HG03460 (cell line): ENCODE results near the gene NEUROG1.

ENCODE experiments used
- ATAC-seq: cut with Tn5 transposase; IDR thresholded peaks from one replicate; pipeline ENCODE4 v1.9.1; 2021; ENCODE audit not compliant: unreplicated experiment

Gene NEUROG1

DNA sequence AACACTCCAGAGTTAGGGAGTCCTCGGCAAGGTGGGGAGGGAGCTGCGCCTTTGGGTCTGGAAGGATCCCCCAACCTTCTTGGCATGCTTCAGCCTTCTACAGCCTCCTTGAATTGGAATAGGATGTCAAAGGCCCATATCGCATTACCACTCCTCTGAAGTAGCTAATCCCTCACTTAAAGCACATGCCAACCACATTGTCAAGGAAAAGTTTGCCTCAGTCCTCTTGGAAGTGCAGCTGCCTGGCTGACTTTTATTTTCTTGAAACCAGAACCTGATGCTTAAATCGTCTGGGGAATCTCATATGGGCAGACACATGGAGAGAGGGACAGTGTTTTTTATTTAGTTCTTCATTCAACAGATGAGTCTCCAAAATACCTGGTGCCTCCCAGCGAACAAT, 28.6 kb upstream of the NEUROG1 start:
- no peak for ATAC-seq

DNA sequence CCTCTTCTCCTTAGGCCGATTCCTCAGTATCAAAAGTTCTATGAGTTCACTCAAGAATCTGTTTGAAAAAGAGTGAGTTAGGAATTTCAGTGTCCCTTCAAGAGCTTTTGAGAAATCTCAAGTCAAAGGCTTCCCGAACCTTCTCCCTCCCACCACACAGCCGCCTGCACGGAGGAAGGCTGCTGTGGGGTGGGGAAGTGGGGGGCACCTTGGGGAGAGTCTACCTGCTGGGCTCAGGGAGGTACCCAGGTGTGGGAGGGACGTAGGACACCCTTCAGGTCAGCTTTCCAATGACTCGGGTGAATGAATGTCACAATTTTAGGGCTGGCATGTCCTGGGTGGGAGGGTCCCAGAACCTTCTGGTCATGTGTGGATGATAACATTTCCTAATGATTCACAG, 25.5 kb upstream of the NEUROG1 start:
- no peak for ATAC-seq

DNA sequence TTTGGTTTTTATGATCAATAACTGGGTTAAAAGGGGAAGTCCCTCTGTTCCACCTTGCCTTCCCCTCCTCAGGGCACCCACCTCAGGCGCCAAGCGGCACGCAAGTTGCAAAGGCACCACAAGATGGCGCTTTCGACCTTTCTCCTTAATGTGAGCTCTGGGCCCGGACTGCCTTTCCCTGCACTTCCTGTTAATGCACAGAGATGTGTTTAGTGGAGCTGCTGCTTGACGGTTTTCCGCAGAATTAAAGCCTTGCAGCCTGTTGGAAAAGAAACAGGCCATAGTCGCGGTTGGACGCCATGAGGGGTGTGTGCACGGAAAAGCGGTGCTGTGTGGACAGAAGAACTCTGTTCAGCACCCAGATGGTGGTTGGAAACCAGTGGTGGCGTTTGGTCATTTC, 25.1 kb upstream of the NEUROG1 start:
- ATAC-seq = peak; percentile 85

DNA sequence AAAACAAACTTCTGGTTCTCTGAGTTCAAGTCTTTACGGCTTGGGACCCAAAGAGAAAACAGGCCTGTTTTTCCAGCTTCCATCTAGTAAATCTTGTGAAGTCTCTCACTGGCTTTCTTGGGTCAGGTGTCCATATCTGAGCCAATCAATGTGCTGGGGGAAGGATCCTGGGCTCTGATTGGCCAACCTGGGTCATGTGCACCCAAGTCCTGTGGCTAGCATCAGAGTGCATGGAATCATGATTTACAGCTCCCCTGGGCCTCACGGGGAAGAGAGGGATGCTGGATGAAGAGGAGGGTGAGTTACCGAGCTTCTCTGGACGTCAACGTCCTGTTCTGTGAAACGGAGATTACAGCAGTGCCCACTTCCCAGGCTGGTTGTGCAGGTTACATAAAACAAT, 23.6 kb upstream of the NEUROG1 start:
- ATAC-seq = no peak

DNA sequence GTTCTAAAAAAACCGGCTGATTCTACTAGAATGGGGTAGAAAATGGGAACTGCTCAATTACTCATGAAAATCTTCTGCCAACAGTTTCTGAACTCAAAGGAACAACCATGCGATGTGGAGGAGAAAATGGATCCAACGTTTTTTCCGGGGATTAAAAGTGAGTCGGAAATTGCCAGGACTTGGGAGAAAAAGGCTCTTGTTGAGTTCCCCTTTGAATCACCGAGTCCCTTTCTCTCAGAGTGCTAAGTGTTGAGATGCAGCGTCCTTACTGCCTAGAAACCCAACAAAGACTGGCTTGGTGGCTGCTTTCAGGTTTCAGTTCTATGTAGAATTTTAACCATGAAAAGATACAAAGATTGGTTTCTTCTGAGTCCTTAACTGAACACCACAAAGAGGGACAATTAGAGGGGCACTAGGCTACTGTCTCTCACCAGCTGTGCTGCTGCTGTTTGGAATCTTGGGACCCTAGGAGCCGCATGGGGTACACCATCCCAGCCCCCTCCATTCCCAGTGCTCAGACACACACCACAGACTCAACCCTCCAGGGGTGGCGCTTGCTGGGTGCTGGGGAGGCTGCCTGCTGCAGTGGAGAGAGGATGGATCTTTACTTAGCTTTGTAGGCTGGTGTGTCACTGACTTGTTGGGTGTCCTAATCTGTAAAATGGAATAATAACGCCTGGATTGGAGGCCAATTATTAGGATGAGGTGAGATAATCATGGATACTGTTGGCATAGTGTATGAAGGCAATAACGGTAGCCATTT, 21.5 kb upstream of the NEUROG1 start:
- ATAC-seq = no peak

DNA sequence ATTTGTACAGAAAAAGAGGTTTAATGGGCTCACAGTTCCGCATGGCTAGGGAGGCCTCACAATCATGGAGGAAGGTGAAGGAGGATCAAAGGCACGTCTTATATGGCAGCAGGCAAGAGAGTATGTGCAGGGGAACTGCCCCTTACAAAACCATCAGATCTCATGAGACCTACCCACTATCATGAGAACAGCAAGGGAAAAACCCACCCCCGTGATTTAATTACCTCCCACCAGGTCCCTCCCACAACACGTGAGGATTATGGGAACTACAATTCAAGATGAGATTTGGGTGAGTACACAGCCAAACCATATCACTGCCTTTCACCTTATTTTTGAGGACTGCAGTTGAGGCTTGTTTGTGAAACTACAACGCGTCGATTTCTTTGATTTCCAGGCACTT, 20.9 kb upstream of the NEUROG1 start:
- no peak for ATAC-seq

DNA sequence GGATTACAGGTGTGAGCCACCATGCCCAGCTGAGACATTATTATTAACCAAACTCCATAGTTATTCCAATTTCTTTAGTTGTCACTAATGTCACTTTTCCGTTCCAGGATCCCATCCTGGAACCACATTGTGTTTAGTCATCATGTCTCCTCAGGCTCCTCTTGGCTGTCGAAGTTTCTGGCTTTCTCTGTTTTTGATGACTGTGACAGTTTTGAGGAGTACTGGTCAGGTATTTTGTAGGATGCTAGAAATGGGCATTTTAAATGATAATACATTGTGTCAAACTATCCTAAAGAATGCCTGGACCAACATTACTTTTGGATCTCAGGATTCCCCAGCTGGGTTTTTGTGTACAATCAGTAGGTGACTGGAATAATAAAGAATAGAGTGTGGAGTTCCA, 19.8 kb upstream of the NEUROG1 start:
- no peak for ATAC-seq

DNA sequence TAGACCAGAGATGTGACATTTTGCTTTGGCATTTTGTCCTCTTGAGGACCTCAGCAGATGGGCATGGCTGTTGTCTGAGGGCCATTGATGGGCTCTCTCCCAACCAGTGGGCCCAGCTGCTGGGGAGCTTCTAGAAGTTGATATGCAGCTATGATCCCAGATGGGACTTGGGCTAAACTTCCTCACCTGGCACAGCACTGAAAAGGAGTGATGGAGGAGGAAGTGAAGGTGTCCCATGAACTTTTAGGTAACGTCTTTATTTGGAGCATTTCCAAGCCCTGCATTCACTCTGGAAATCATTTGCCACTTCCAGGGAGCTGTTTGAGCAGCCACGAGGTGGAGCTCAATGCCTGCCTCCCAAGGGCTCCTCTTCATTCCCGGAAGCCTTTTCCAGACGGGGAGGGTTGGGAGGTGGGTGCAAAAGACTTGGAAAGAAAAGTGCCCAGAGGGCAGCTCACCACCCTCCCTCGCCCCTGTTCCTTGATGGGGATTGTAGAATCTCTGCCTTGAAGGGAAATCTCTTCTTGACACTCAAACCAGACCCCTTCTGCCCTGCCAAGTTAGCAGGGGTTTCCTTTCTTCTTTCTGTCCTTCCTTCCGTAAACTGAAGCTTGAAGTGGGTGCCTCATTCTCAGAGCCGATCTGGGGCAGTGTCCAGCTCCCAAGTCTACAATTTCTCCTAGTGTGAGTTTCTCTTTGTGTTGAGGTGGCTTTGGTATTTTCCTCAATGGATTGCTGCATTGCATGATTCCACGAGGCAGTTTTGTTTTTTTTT, 18.1 kb upstream of the NEUROG1 start:
- ATAC-seq = no peak

DNA sequence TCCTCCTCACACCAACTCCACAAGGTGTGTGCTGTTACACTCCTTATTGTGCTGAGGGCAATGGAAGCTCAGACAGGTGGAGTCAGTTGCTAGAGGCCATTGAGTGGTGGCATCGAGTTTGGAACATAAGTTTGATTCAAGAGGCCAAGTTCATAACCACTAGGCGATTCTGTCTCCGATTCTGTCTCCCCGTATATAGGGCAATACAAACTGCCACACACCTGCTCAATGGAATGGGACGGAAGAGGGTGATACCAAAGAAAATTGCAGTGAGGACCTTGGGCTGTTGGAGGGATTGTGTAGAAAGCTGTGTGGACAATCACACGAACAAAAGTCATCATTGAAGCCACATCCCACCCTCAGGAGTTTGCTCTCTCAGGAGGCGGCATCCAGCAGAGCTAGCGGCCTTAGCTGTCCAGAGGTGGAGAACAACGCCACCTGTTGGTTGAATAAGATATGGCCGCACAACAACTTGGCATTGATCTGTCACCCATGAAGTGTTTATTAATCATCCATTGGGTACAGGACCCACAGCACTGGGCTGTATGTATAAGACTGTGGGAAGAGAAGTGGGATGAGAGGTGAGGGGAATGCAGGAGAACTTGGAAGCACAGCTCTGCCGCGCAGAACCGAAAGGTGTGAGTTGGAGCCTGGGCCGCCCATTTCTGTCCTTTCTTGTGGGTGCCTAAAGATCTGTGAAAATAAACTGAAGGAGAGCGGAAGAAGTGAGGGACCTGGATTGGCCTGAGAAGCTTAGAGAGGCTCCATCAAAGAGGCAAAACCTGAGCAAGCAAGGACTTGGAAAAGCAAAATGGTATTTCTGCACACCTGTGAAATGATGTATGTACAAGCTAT, 16.1 kb upstream of the NEUROG1 start:
- no peak for ATAC-seq

DNA sequence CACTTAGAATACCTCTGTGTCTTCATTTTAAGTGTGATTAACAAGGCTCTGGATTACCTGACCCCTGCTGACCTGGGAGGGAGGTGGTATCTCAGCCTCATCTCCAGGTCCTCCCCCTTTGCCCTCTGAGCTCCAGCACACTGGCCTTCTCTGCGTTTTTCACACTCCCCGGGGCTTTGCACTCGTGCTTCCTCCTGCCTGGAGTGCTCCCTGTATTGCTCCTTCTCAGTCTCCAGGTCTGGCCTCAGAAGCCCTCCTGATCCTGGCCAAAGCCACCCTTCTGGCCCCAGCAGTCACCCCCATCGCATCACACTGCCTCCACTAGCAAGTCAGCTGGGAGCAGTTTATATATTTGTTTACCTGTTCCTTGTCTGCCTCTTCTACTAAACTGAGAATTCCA, 13.6 kb upstream of the NEUROG1 start:
- ATAC-seq = no peak

DNA sequence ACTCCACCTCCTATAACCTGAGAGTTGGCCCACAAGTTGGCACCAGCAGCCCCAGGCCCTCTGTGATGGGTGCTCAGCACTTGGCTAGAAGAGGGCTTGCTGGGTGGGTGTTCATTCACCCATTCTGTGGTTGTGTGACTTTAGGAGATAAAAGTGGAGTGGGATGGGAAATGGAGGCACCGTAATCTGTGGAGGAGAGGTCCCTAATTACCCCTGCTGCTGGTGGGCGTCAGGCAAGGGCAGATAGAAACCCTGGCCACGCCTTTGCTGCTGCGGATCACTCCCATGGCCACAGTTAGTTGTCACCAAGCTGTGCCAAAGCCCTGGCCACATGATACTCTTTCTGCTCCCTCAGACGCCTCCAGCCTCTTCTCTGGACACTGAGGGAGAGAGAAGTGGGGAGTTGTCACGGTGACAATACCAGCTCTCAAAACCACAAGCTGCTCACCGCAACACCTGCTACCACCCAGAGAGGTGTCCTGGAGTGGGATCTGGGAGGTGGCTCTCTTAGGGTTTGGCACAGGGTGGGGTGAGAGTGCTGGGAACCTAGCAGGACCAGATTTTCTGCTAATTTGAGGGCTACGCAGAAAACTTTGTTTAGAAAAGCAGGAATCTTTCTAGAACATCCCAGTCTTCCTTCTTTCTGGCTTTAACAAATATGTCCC, 12.0 kb upstream of the NEUROG1 start:
- no peak for ATAC-seq

DNA sequence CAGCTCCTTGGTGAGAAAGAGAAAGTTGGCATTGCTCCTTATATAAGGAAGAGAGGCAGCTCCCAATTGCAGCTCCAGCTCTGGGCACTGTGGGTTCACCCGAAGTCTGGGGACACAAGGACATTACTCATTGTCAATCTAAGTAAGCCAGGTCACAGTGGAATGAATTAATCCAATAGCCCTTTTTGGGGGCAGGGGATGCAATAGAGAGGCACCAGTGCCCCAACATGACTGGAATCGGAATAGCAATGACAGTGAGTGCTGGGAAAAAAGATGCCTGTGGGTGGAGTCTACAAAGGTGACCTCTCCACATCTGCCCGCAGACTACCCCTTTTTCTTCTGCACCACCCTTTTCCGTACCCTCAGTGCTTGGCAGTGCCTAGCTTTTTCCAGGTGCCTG, 11.1 kb upstream of the NEUROG1 start:
- ATAC-seq = no peak

DNA sequence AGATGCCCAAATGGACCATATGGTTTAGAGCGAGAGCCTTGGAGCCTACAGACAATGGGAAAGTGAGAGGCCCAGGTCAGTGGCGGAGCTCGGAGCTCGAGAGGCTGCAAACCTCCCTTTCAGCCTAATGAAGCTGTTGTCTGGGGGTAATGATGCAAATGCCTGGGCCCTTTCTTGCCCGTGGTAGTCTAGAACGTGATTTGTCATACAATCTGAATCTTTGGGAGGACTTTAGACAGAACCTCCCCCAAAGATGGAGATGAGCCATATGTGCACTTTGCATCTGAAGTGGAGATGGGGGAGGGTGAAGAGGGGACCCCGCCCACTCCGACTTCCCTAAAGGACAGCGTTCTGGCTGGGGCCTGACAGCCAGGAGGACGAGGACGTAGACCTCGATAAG, 10.3 kb upstream of the NEUROG1 start:
- ATAC-seq = no peak

DNA sequence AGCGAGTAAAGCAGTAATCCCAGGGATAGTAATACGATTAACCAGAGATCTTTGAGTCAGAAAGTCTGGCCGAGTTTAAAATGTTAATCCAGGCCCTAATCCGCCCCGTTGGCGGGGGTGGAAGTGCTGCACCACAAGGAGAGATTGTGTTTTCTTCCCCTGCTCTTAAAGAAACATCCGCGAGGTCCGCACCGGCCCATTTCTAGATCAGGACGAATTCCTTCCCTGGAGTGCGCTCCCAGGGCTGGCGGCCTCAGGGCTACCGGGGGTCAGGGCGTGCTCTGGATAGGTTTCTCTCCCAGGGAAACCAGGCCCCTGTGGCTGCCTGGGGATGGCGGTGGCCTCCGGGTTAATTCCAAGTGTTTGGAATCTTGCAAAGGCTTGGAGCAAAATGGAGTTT, 9.3 kb upstream of the NEUROG1 start:
- ATAC-seq = no peak

DNA sequence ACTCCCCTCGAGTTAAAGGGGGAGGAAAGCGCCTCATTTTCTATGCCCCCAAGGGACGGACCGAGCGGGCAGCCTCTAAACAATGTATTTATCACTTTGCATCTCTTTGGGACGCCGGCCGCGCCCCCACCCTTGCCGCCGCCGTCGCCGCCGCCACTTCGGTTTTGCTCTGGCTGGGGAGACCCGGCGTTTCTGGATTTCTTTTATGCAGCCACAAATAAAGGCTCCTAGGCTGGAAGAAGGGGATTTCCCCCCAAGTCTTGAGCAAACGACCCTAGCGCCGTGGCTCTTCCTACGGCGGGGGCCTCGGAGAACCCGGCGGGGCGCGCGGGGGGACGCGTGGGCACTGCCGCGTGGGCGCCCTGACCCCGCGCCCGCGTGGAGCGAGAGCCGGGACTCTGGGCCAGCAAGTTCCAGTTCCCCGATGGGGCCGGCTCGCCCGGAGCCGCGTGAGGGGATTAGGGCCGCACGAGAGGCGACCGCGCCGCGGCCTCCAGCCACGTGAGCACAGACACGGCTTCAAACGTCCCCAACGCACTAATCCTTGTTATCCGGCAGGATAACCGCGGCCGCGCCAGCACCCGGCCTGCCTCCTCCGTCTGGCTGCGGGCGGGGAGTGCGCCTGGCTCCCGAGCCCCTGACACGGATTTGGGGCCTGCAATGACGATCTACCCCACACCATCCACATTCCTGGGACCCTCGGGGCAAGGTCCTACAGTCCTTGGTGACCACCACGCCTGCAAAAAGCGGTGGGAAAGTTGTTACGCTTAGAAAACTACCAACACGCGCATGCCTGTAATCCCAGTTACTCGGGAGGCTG, 7.9 kb upstream of the NEUROG1 start:
- no peak for ATAC-seq

DNA sequence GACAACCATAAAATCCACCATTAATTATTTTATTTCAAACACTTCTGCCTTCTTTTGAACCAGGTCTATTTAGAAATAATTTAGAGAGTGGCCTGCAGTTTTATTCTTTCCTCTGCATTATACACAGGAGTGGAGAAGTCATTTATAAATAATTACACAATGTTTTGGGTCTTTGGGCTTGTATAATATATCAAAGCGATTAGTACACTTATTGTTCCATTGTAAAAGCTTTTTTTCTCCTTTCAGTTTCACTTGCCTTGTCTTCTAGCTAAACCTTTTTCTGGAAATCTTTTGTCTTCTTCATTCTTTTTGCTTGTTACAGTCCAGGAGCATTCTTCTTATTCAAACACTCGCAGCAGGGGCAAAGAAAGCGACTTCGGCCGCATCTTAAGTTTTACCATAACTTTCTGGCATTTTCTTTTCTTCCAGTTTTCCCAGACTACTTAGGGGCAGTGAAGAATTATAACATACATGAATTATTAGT, 7.3 kb upstream of the NEUROG1 start:
- no peak for ATAC-seq

DNA sequence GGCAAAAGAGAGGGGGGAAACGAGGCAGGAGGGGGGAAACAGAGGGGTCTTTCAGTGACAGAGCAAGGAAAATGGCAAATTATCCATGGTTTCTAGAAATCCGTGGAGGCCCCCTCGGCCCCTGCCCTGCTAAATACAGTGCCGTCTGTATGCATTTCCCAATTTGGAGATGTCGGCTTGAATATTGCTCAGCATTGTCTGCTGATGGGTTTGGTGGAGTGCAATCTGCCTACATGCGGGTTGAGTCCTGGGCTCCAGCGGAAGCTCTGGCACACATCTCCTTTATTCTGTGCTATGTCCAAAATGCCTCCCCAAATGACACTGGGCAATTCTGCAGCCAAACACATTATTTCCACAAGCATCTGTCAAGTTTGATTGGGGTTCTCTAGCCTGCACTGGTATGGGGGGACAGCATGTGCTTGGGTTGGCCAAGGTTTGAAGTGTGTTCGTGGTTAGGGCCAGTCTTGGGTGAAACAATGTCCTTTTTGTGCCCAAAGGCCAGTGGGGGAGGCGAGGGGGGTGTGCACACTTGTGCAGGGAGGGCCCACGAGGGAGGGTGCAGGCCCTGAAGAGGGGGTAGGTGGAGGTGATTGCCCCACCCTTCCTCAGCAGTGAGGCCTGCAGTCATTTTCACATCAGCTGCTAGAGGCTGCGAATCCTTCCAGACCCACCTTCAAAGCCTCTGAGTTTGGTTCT, 6.2 kb upstream of the NEUROG1 start:
- ATAC-seq = no peak

DNA sequence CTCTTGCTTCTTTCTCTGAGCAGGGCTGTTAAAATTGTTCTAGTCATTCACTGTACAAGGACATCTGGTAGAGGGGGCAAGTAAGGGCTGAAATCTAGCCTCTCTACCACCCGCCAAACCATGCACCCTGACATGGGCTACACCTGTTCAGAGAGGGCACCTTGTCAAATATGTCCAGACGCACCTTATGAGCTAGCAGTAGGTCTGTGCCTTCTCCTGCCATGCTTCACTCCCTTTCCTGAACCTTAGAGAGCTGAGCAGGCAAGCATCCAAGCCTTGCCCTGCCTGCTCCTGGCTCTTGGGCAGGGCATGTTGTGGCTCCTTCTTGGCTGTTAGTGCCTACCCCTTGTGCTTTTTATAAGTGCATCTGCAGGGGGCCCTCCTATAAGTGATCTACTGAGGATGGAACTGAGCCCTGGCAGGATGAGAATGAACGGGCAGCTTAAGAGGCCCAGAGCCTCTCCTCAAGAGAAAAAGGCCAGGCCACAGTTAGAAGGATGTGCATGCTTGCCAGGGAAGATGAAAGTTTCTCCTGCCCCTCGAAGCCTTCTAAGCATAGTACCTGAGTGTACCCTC, 3.8 kb upstream of the NEUROG1 start:
- no peak for ATAC-seq

DNA sequence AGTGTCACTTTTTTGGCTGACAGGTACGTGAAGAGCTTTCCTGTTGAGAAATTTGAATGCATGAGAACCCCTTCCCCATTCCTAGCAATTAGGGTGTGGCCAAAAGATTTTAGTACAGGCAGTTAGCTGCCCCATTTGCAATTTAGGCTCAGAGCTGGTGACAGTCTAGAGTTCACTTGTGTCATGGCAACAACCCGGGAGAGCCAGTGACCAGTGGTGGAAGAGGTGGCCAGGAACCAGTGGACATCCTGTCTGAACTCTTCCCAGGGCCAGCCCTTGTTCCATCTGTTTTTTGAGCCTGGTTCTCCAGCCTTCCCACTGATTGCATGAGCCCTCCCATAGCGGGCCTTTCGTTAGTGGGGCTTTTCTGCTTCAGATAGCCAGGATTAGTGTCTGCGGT, 2.5 kb upstream of the NEUROG1 start:
- ATAC-seq = no peak
